Hippocampal formation (tissue), 2 donors: ENCODE measurements around the gene TIAM2.
"Not testable (repeated sequence)": the region's sequence is repeated elsewhere in the genome, so short reads cannot be mapped to it uniquely, and the experiment has no call there.

Source experiments
- DNase-seq, 2 donors: peaks; one replicate each; lab custom pipeline; 2025; lab: John Stamatoyannopoulos, UW

Gene TIAM2

GRCh38 chr6:154995254-154996015 is at the start of gene TIAM2:
Gene TIAM2 (plus strand): TSS chr6:154995315. CDS start chr6:155129224, 133,909 bp downstream.
- DNase-seq = no peak

DNA sequence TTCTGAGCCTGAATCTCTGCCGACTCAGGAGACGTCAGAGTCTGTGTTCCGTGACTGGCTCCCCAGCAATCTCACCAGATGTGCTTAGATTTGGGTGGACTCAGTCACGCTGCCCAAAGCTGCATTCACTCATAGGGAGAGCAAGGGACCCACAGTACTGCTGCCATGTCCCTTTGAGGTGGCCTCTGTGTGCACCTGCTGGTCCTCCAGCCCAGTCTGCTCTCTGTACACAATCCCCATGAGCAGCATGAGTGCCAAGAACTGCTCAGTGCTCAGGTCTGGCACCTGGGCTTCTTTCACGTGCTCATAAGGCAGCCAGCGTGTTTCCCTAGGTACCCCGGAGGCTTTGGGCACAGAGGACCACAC is 44.2 kb upstream of the TIAM2 start:
- DNase-seq = no peak

DNA sequence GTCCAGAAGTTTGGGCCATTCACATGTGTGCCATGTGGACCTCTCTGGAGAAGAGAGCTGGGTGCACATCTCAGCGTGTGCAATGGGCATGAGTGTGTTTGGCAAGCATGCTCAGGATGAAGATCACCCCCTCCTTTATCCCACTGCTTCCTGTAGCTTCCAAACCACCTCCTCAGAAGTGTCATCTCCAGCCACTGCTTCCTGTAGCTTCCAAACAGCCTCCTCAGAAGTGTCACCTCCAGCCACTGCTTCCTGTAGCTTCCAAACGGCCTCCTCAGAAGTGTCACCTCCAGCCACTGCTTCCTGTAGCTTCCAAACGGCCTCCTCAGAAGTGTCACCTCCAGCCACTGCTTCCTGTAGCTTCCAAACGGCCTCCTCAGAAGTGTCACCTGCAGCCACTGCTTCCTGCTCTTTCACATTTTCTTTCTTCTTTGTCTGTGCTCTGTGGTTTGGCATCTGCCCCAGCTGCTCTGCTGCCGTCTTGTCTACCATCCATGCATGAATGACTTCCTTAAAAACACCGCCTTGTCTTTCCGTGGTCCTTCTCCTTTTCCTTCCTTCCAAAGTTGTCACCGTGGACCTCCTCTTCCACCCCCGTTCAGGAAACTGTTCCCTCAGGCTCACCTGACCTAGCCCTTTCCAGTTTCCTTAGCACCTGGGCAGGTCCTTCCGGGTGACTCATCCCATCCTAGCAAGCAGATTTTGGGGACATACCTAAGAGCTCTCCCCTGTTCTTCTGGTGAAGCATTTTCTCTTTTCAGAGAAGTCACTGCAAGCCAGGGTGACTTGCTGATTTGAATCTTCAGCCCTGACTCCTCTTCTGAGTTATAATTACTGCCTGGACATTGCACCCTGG is 43.5 kb upstream of the TIAM2 start:
- no peak for DNase-seq

GRCh38 chr6:154953644-154954043 is 41.5 kb upstream of the TIAM2 start:
- no peak for DNase-seq

- DNase-seq = no peak
These were observed 40.8 kb upstream of the TIAM2 start for GRCh38 chr6:154954347-154954746.

- no peak for DNase-seq
These were observed 38.2 kb upstream of the TIAM2 start for GRCh38 chr6:154956771-154957522.

DNA sequence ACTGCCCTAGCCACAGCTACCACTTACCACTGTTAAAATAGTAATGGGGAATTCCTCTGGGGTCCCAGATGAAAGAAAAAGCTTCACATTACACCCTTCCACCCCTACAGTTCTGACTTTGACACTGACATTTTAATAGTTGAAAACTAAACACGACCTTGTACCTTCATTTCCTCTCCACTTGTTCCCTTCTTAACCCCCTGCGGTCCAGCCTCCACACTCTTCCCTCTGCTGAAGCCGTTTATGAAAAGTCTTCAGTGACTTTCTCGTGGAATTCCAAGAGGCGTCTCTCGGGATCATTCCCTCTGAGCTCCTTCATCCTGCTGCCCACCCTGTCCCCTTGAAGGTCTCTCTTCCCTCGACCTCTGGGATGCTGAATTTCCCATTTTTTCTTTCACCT is 36.6 kb upstream of the TIAM2 start:
- no peak for DNase-seq

- DNase-seq = no peak
These were observed 34.7 kb upstream of the TIAM2 start for GRCh38 chr6:154960299-154960843.

- DNase-seq = no peak
These were observed 34.1 kb upstream of the TIAM2 start for GRCh38 chr6:154960854-154961530.

GRCh38 chr6:154962753-154963152 is 32.4 kb upstream of the TIAM2 start:
- no peak for DNase-seq

GRCh38 chr6:154966065-154966770 is 28.9 kb upstream of the TIAM2 start:
- not testable (repeated sequence) for DNase-seq

GRCh38 chr6:154969796-154970195 is 25.3 kb upstream of the TIAM2 start:
- no peak for DNase-seq

DNA sequence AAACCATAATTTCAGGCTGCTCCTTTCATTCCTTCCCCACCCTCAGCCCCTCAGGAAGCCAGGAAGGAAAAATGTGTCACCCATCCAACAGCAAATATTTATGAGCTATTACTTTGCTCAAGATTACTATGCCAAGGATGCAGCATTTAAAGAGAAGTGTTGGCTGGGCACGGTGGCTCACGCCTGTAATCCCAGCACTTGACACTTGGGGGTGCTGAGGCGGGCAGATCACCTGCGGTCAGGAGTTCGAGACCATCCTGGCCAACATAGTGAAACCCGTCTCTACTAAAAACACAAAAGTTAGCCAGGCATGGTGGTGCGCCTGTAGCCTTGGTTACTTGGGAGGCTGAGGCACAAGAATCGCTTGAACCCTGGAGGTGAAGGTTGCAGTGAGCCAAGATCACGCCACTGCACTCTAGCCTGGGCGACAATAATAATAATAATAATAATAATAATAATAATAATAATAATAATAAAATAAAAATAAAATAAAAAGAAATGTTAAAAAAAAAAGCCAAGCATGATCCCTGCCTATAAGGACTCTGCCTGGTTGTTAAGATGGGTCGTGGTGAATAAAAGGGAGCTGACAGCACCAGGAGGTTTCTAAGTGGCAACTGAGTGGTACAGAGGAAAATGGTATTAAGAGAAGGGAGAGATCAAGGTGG is 20.5 kb upstream of the TIAM2 start:
- DNase-seq = no peak

- no peak for DNase-seq
These were observed 17.5 kb upstream of the TIAM2 start for GRCh38 chr6:154977588-154977987.

GRCh38 chr6:154980273-154981078 is 14.6 kb upstream of the TIAM2 start:
- DNase-seq = no peak

DNA sequence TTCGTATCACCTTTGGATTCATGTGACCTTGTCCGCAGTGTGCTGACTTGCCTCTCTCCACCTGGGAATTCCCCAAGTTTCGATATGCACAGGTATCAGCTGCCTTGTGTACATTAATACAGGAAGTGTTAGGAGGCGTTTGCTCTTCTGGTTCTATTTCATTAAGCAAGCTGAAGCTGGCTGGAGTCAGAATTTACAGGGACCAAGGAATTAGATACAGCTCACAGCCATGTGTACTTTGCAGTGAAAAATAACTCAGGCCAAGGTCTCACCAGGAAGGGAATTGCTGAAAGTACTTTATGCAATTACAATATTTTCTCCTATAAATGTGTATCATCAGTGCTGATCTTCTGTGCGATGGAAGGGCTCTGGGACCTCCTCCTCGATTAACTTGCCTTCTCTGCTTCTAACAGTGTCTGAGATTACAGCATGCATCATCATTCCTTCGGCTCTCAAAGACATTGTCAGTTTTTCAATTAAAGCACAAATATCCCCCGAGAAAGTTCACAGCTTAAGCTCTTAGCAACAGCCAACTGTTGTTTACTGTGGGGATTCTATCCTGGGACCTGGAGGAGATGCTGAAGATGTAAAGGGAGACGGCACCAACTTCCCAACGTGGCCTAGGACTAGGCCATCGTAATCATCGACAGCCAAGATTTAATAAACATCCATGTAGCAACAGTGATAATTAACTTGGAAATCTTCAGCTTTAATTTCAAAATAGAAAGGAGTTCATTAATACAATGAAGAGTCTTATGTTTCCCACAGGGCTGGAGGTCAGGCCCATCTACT is 13.8 kb upstream of the TIAM2 start:
- no peak for DNase-seq

- no peak for DNase-seq
These were observed 11.0 kb upstream of the TIAM2 start for GRCh38 chr6:154984146-154984545.

GRCh38 chr6:154986787-154987235 is 8.3 kb upstream of the TIAM2 start:
- no peak for DNase-seq

GRCh38 chr6:154989448-154989847 is 5.7 kb upstream of the TIAM2 start:
- DNase-seq = peak in 1 of 2 donors; percentile 11
